A549 (cell line): ENCODE measurements around the gene SLC9A9. TPM values are rescaled to one million over a fixed set of nuclear protein-coding genes. Genes with fewer than 3 reads are reported as not detected.

Experiments
- ATAC-seq, 2 experiments: fragments of 200-7000 bp in 1 of 2; fragments of >200 bp in 1 of 2; cut with Nextera tagmentation in 1 of 2; cut with Tn5 transposase in 1 of 2; 3 replicates each; pipeline versions ENCODE4 v1.8.0 to v1.9.1; 2018 to 2020; ENCODE audit warnings: mild to moderate bottlenecking in 1 of 2, moderate library complexity in 1 of 2
- CTCF ChIA-PET: fragments of 300-600 bp; sonication (Branson Sonifier 250); formaldehyde crosslinking; extraction: SDS; loops from one replicate; lab custom pipeline; 2021; ENCODE audit warnings: antibody characterized with exemption, inconsistent platforms; lab: Yijun Ruan, JAX
- POLR2A ChIA-PET: fragments of 350-600 bp; formaldehyde crosslinking; extraction: SDS; loops from one replicate; lab custom pipeline; 2021; ENCODE audit warnings: antibody characterized with exemption, inconsistent platforms; lab: Yijun Ruan, JAX
- DNase-seq, 2 experiments: peaks; one replicate each; pipeline versions ENCODE4 v3.0.0 to v3.0.0-alpha.2; 2011 to 2016; ENCODE audit warnings: low read depth in 1 of 2, low spot score in 1 of 2
- FAIRE-seq: peaks from 2 replicates; lab custom pipeline; 2011; peaks lifted over from hg19 to GRCh38; lab: Jason Lieb, UNC
- H3K27ac ChIP-seq, 2 experiments: fragments of >200 bp; sonication (Bioruptor Twin); formaldehyde crosslinking; 3 replicates each; pipeline ENCODE4 v1.5.1; 2016 to 2017
- H3K4me1 ChIP-seq: fragments of >200 bp; sonication (Bioruptor Twin); formaldehyde crosslinking; 3 replicates; pipeline ENCODE4 v1.6.1; 2016
- H3K4me2 ChIP-seq: fragments of >200 bp; sonication (Bioruptor Twin); formaldehyde crosslinking; 3 replicates; pipeline ENCODE4 v1.6.1; 2016
- H3K4me3 ChIP-seq: fragments of >200 bp; sonication (Bioruptor Twin); formaldehyde crosslinking; 3 replicates; pipeline ENCODE4 v1.5.1; 2016
- H3K9me3 ChIP-seq: fragments of >200 bp; sonication (Bioruptor Twin); formaldehyde crosslinking; 3 replicates; pipeline ENCODE4 v1.6.1; 2016
- BCL3 ChIP-seq: fragments of >200 bp; sonication (Bioruptor Twin); formaldehyde crosslinking; IDR thresholded peaks from 3 replicates; pipeline ENCODE4 v1.6.1; 2016
- CHD4 ChIP-seq: fragments of 200-600 bp; sonication (generic); IDR thresholded peaks from 2 replicates; pipeline ENCODE4 v1.6.1; 2016; ENCODE audit warnings: antibody characterized with exemption, mild to moderate bottlenecking, borderline replicate concordance
- E2F6 ChIP-seq: IDR thresholded peaks from 2 replicates; pipeline ENCODE4 v1.6.1; 2012; ENCODE audit warnings: low read depth, borderline replicate concordance
- EHF ChIP-seq: fragments of 250-450 bp; sonication (Bioruptor Pico); IDR thresholded peaks from 2 replicates; pipeline ENCODE4 v1.5.0; 2020; ENCODE audit warnings: mild to moderate bottlenecking
- EHMT2 ChIP-seq: fragments of 200-600 bp; sonication (generic); IDR thresholded peaks from 2 replicates; pipeline ENCODE4 v1.6.1; 2016; ENCODE audit warnings: antibody characterized with exemption, low read depth, mild to moderate bottlenecking, moderate library complexity
- HES2 ChIP-seq: fragments of >200 bp; sonication (Bioruptor Twin); formaldehyde crosslinking; IDR thresholded peaks from 2 replicates; pipeline ENCODE4 v1.6.1; 2016
- HEYL ChIP-seq: fragments of 250-450 bp; sonication (Bioruptor Pico); IDR thresholded peaks from 2 replicates; pipeline ENCODE4 v1.8.0; 2021; ENCODE audit warnings: mild to moderate bottlenecking, moderate library complexity
- HMGXB4 ChIP-seq: fragments of 250-450 bp; sonication (Bioruptor Pico); IDR thresholded peaks from 2 replicates; pipeline ENCODE4 v1.5.0; 2021; ENCODE audit warnings: mild to moderate bottlenecking, moderate library complexity, borderline replicate concordance
- HOXA7 ChIP-seq: fragments of 250-450 bp; sonication (Bioruptor Pico); IDR thresholded peaks from 2 replicates; pipeline ENCODE4 v1.5.0; 2020; ENCODE audit warnings: mild to moderate bottlenecking, moderate library complexity
- JUN ChIP-seq, 2 experiments: fragments of >200 bp; sonication (Bioruptor Twin); formaldehyde crosslinking; IDR thresholded peaks; 2 replicates in 1 of 2; 3 replicates in 1 of 2; pipeline ENCODE4 v1.6.1; 2016 to 2017
- JUNB ChIP-seq: fragments of >200 bp; sonication (Bioruptor Twin); formaldehyde crosslinking; IDR thresholded peaks from 2 replicates; pipeline ENCODE4 v1.6.1; 2016
- MAFK ChIP-seq: fragments of 450-650 bp; IDR thresholded peaks from 2 replicates; pipeline ENCODE4 v1.6.1; 2014; ENCODE audit not compliant: partially characterized antibody
- NPAS2 ChIP-seq: fragments of 250-450 bp; sonication (Bioruptor Pico); IDR thresholded peaks from 2 replicates; pipeline ENCODE4 v1.8.0; 2022; ENCODE audit warnings: mild to moderate bottlenecking, moderate library complexity, borderline replicate concordance
- PBX3 ChIP-seq: IDR thresholded peaks from 2 replicates; pipeline ENCODE4 v1.6.1; 2012
- PHF8 ChIP-seq: fragments of 200-600 bp; sonication (generic); IDR thresholded peaks from 2 replicates; pipeline ENCODE4 v1.6.1; 2016; ENCODE audit warnings: low read depth, mild to moderate bottlenecking, antibody characterized with exemption, moderate library complexity, borderline replicate concordance
- POLR2A ChIP-seq: IDR thresholded peaks from 2 replicates; pipeline ENCODE4 v1.6.1; 2012; ENCODE audit warnings: mild to moderate bottlenecking, low read length
- RARB ChIP-seq: fragments of 250-450 bp; sonication (Bioruptor Pico); IDR thresholded peaks from 2 replicates; pipeline ENCODE4 v1.8.0; 2021; ENCODE audit warnings: mild to moderate bottlenecking, moderate library complexity
- RNF2 ChIP-seq: fragments of 200-600 bp; sonication (generic); IDR thresholded peaks from 2 replicates; pipeline ENCODE4 v1.6.1; 2016; ENCODE audit warnings: low read depth, mild to moderate bottlenecking, antibody characterized with exemption, moderate library complexity, borderline replicate concordance
- TP53 ChIP-seq: fragments of 250-450 bp; sonication (Bioruptor Pico); IDR thresholded peaks from 2 replicates; pipeline ENCODE4 v1.5.0; 2021; ENCODE audit warnings: mild to moderate bottlenecking, moderate library complexity
- USF2 ChIP-seq: fragments of 450-650 bp; IDR thresholded peaks from 2 replicates; pipeline ENCODE4 v1.6.1; 2014; ENCODE audit warnings: antibody characterized with exemption
- WGBS: methylation state at CpG from one replicate; pipeline ENCODE4 v1.1.6; 2017; ENCODE audit errors: missing lambda C conversion rate; 5-methylcytosine and 5-hydroxymethylcytosine counted together
- polyA plus RNA-seq, 4 experiments: library from polyadenylated mRNA; depleted of rRNA in 3 of 4; stranded (reverse); fragments of >200 nt; fragmentation: RNase III in 1 of 4; extraction: RNeasy Plus Mini Kit Qiagen cat#74134 plus additional on column Dnase treatment in 1 of 4; gene quantifications; 2 replicates in 3 of 4; 3 replicates in 1 of 4; pipeline ENCODE4 v1.2.3, GENCODE V29; 2011 to 2017

Gene SLC9A9
- polyA plus RNA-seq, 2 of the 4 experiments (the other 2 are of a cell fraction), result 0.10 to 0.32 TPM

- DNase-seq (no peak), ATAC-seq (no peak)
- CTCF ChIA-PET, result no interaction called here
Measured at GRCh38 chr3:143363276-143363675, 485.0 kb downstream of the SLC9A9 start.

GRCh38 chr3:143362115-143362991 is 485.9 kb downstream of the SLC9A9 start:
- FAIRE-seq (no peak), DNase-seq (no peak), ATAC-seq (no peak)
- ChIA-PET POLR2A (no interaction called here), CTCF (no interaction called here)
- H3K4me2 ChIP-seq, result no peak overlapping the region
- no peaks in the 10 kb centered on the region for H3K9me3 ChIP-seq
- no peak overlapping the region for H3K27ac ChIP-seq
- no peaks in the 10 kb centered on the region for H3K4me1 ChIP-seq
- H3K4me3 ChIP-seq, result no peak overlapping the region
- no peak for TF ChIP-seq E2F6
- WGBS, result 40% methylated on average over 2 of the region's 2 CpGs

More at GRCh38 chr3:143363276-143363675, 485.0 kb downstream of the SLC9A9 start:
- POLR2A ChIA-PET, result no interaction called here
- H3K4me2 ChIP-seq, result no peak overlapping the region
- TF ChIP-seq HEYL, result no peak
- TF ChIP-seq EHF (CRISPR knock-in tag), result no peak
- TF ChIP-seq RNF2, result no peak
- no peak for TF ChIP-seq RARB (CRISPR knock-in tag)
- TF ChIP-seq JUN (IDR thresholded peaks at IDR 0.05), result no peak
- no peak for TF ChIP-seq MAFK
- TF ChIP-seq NPAS2 (CRISPR knock-in tag), result no peak
- TF ChIP-seq POLR2A, result no peak
- TF ChIP-seq USF2, result no peak
- TF ChIP-seq HES2, result no peak
- no peak for TF ChIP-seq HOXA7 (CRISPR knock-in tag)
- TF ChIP-seq CHD4, result no peak
- no peak for TF ChIP-seq TP53
- 37% methylated on average over 3 of the region's 3 CpGs for WGBS
- H3K4me1 ChIP-seq, result no peaks in the 10 kb centered on the region
- no peak for FAIRE-seq
- no peaks in the 10 kb centered on the region for H3K9me3 ChIP-seq
- H3K4me3 ChIP-seq, result no peak overlapping the region
- H3K27ac ChIP-seq, result no peak overlapping the region

- 56% methylated on average over 2 of the region's 2 CpGs for WGBS
- TF ChIP-seq PBX3, result no peak
- TF ChIP-seq JUNB, result no peak
- no peak for TF ChIP-seq CHD4
- TF ChIP-seq EHF (CRISPR knock-in tag), result no peak
- DNase-seq (no peak), ATAC-seq (no peak), FAIRE-seq (no peak)
- Histone ChIP-seq H3K4me3 (no peak overlapping the region), H3K4me1 (no peaks in the 10 kb centered on the region), H3K9me3 (no peaks in the 10 kb centered on the region), H3K4me2 (no peak overlapping the region), H3K27ac (no peak overlapping the region)
- ChIA-PET POLR2A (no interaction called here), CTCF (no interaction called here)
Measured at GRCh38 chr3:143361589-143361988, 486.7 kb downstream of the SLC9A9 start.

- CTCF ChIA-PET, result no interaction called here
- FAIRE-seq, result no peak
Measured at GRCh38 chr3:143360244-143360643, 488.0 kb downstream of the SLC9A9 start.

More at GRCh38 chr3:143360244-143360643, 488.0 kb downstream of the SLC9A9 start:
- H3K4me1 ChIP-seq, result no peaks in the 10 kb centered on the region
- POLR2A ChIA-PET, result no interaction called here
- no peak overlapping the region for H3K27ac ChIP-seq
- no peak for ATAC-seq
- 0% methylated on average over 2 of the region's 2 CpGs for WGBS
- no peak for DNase-seq
- no peak overlapping the region for H3K4me3 ChIP-seq
- no peak overlapping the region for H3K4me2 ChIP-seq
- H3K9me3 ChIP-seq, result no peaks in the 10 kb centered on the region
- TF ChIP-seq CHD4 (no peak), HMGXB4 (CRISPR knock-in tag) (no peak), EHMT2 (no peak), PHF8 (no peak), MAFK (no peak), JUNB (no peak), BCL3 (no peak)
